Liver (tissue), 3 donors: ENCODE measurements around the gene FAM3B.
"Not testable (repeated sequence)": the region's sequence is repeated elsewhere in the genome, so short reads cannot be mapped to it uniquely, and the experiment has no call there.

Source experiments
- CTCF ChIP-seq: fragments of 150-350 bp; IDR thresholded peaks from 2 replicates; pipeline ENCODE4 v1.5.1; 2017; ENCODE audit warnings: improper control_type of control experiment, low read depth, low read length; ENCODE audit not compliant: missing input control
- EGR1 ChIP-seq, 2 donors: IDR thresholded peaks; 2 replicates each; pipeline ENCODE4 v1.6.1; 2016 to 2018; ENCODE audit warnings: antibody characterized with exemption in 2 of 2, low read depth in 2 of 2
- FOXA1 ChIP-seq: IDR thresholded peaks from 2 replicates; pipeline ENCODE4 v1.6.1; 2016; ENCODE audit warnings: antibody characterized with exemption
- GABPA ChIP-seq, 2 donors: IDR thresholded peaks in 1 of 2; conservative IDR thresholded peaks in 1 of 2; 2 replicates each; pipeline ENCODE4 v1.6.1; 2016; ENCODE audit warnings: antibody characterized with exemption in 2 of 2, mild to moderate bottlenecking in 1 of 2, moderate library complexity in 1 of 2
- HNF4G ChIP-seq: IDR thresholded peaks from 2 replicates; pipeline ENCODE4 v1.6.1; 2016; ENCODE audit warnings: antibody characterized with exemption
- MAX ChIP-seq: IDR thresholded peaks from 2 replicates; pipeline ENCODE4 v1.6.1; 2016; ENCODE audit warnings: antibody characterized with exemption
- NR2F2 ChIP-seq: IDR thresholded peaks from 2 replicates; pipeline ENCODE4 v1.6.1; 2016; ENCODE audit warnings: antibody characterized with exemption
- RAD21 ChIP-seq, 2 donors: IDR thresholded peaks; 2 replicates each; pipeline ENCODE4 v1.6.1; 2016; ENCODE audit warnings: antibody characterized with exemption in 2 of 2, mild to moderate bottlenecking in 2 of 2
- REST ChIP-seq: IDR thresholded peaks from 2 replicates; pipeline ENCODE4 v1.6.1; 2016; ENCODE audit warnings: antibody characterized with exemption, mild to moderate bottlenecking
- SP1 ChIP-seq: IDR thresholded peaks from 2 replicates; pipeline ENCODE4 v1.6.1; 2018; ENCODE audit warnings: antibody characterized with exemption, mild to moderate bottlenecking
- TAF1 ChIP-seq: conservative IDR thresholded peaks from 2 replicates; pipeline ENCODE4 v1.6.1; 2016; ENCODE audit warnings: antibody characterized with exemption, mild to moderate bottlenecking
- YY1 ChIP-seq: IDR thresholded peaks from 2 replicates; pipeline ENCODE4 v1.6.1; 2016; ENCODE audit warnings: antibody characterized with exemption, mild to moderate bottlenecking
- ZBTB33 ChIP-seq: IDR thresholded peaks from 2 replicates; pipeline ENCODE4 v1.6.1; 2016; ENCODE audit warnings: antibody characterized with exemption
- donor health status: healthy.
- donor health status: healthy.

DNA sequence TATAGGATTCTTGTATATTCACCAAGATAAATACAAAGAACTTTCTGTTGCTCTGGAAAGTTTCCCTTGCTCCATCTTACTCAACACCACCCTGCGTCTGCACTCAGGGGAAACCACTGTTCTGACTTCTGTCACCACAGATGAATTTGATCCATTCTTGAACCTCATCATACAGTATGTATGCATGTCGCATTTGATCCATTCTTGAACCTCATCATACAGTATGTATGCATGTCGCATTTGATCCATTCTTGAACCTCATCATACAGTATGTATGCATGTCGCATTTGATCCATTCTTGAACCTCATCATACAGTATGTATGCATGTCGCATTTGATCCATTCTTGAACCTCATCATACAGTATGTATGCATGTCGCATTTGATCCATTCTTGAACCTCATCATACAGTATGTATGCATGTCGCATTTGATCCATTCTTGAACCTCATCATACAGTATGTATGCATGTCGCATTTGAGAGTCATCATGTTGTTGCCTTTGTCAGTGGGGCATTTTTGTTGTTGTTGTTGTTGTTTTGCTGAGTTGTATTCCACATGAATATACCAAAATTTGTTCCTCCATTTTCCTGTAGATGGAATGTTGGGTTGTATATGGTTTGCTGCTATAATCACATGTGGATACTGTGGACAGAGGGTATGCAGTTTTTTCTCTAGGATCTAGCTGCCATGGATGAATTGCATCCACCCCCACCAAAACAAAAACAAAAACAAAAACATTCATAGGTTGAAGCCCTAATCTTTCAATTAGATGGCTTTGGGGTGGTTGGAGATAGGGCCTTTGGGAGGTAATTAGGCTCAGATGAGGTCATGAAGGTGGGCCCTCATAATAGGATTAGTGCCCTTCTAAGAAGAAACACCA, 3.1 kb upstream of the FAM3B start:
- TF ChIP-seq TAF1; CTCF; NR2F2; REST; RAD21 (IDR thresholded peaks at IDR 0.05); FOXA1; MAX; YY1; ZBTB33; GABPA (IDR thresholded peaks at IDR 0.05 in 1 of 2, conservative IDR thresholded peaks at IDR 0.05 in 1 of 2); SP1; HNF4G; EGR1 (IDR thresholded peaks at IDR 0.05; ENCODE audit: low read depth in 2 of 2): not testable (repeated sequence)
